Effector CD4-positive, alpha-beta T cell (primary cell): ENCODE data around the gene SLC6A3. TPM values are rescaled to one million over a fixed set of nuclear protein-coding genes. Genes with fewer than 3 reads are reported as not detected.

Experiments used
- DNase-seq: peaks from one replicate; pipeline ENCODE4 v3.0.0-alpha.2; 2020
- total RNA-seq: gene quantifications from one replicate; lab custom pipeline; 2026; lab: John Stamatoyannopoulos, UW

SLC6A3 gene
- total RNA-seq: not detected

DNA sequence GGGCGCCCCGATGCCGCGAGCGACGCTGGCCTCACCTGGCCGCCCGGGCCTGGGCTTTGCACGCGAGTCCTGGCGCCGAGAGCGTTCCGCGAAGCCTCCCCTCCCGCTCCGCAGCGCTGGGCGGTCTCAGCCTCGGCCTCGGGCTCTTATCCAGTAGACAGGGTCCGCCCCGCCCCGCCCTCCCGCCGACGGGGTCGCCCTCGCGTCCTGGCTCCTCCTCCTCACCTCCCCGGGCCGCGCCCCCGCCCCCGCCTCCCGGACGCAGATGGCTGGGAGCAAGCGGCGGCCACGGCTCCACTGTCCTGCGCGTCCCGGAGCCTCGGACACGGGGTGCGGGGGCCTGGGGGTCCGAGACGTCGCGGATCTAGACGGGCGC, at the start of gene SLC6A3:
TSS of gene SLC6A3 (minus strand) at position 128 of the 376 bp plus-strand sequence. CDS start 2,243 bp downstream, outside the sequence.
- DNase-seq: no peak

DNA sequence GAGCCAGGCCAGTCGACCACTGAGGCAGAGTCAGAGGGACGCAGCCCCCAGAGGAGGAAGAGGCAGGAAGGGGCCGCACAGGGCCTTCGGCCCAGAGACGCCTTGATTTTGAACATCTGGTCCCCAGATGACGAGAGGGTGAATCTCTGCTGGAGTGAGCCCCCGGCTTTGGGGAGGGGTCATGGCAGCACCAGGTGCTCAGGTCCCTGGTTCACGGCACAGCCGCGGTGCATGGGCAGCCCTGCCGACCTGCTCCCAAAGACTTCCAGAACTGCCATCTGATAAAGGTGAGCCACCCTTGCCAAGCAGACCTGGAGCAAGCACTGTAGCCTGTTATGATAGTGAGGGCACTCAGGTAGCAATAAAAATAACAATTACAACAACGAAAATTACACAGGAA, 48.7 kb upstream of the SLC6A3 start:
- DNase-seq: no peak

DNA sequence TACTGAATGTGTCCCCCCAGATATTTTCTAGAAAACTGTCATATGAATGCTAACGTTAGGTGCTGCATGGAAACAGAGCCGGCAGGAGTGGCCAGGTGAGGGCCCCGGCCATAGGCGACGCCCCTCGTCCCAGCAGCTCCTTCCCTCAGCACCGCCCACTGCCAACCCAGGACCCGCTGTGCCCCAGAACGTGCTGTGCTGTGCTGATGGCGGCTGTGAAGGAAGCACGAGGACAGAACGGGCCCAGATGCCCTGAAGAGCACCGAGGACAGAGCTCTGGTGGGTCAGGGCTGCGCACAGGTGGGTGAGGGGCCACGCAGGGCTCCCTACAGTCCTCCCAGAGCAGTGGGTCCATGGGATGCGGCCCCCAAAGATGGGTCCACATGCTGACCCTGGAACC, 48.2 kb upstream of the SLC6A3 start:
- no peak for DNase-seq

DNA sequence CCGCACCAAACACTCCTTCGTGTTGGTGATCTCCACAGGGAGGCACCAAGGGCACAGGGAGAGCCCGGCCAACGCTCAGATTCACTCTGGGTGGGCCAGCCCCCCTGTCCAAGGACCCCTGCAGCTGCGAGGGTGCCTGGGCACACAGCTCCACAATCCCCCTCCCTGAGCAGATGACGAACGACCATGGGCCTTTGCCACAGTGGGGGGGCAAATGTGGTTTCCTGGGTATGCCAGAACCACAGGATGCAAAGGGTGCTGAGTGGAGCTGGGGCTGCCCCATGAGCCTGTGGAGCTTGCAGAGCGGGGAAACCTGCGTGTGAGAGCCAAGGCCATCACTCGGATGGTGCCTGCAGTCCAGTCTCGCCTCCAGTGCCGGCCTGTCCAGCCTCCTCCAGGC, 47.5 kb upstream of the SLC6A3 start:
- DNase-seq: no peak

DNA sequence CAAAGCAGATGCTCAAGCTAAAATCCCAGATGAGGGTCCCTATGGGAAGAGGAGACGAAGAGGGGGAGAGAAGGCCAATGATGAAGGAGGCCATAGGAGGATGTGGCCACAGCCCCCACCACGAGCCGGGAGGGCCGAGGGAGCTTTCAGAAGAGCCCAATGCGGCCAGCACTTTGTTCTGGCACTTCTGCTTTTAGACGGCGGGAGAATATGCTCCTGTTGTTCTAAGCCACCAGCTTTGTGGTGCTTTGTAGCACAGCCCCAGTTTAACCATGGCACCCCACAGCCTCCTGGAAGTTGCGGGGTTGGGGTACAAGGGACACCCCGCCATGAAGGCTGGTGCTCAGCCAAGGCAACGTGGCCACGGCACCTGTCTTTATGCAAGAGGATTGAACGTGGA, 45.1 kb upstream of the SLC6A3 start:
- no peak for DNase-seq

DNA sequence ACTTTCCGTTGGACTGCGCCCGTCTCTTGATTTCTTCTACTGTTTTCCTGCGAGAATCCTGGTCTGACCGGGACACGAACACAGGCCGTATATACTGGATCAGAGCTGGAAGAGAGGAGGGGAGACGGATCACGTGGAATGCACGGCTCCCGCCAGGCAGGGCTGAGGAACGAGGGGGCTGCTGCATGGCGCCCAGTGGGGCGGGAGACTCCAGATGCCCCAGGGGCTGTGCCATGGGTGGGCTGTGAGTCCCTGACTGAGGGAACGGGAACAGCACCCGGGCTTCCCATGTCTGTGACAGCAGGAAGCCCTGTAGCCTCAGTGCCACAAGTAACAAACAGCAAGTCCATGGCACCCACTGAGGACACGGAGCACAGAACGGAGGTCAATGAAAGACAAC, 44.5 kb upstream of the SLC6A3 start:
- no peak for DNase-seq

DNA sequence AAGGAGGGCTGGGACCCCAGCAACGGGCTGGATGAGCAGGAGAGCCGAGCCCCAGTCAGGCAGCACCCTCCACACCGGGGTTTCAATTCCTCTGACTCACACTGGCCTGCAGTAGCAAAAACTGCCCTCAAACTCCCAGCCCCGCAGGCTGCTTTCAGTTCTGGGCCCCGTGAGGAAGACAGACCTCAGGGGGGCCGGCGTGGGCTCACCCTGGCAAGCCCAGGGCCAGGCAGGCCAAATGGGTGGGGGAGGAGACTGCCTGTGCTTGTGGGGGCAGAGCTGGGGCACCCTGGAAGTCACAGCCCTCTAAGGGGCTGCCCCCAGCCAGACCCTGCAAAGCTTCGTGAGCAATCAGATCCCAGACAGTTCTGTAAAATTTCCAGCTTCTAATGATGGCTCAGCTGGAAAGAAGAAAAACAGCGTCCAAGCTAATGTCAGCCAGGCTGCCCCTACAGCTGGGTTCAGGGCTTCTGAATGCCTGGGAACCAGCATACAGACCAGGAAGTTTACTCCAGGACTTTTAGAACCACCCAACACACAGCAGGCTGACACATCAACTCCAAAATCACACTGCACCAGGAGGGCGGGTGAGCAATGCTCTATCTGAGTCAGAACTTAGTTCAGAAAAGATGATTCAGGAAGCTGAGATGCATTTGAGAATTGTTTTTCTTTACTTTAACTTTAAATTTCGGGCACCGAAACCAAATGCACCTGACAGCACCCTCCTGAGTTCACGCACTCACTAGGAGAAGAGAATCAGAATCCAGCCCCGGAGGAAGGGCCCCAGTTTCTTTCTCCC, 43.8 kb upstream of the SLC6A3 start:
- no peak for DNase-seq

DNA sequence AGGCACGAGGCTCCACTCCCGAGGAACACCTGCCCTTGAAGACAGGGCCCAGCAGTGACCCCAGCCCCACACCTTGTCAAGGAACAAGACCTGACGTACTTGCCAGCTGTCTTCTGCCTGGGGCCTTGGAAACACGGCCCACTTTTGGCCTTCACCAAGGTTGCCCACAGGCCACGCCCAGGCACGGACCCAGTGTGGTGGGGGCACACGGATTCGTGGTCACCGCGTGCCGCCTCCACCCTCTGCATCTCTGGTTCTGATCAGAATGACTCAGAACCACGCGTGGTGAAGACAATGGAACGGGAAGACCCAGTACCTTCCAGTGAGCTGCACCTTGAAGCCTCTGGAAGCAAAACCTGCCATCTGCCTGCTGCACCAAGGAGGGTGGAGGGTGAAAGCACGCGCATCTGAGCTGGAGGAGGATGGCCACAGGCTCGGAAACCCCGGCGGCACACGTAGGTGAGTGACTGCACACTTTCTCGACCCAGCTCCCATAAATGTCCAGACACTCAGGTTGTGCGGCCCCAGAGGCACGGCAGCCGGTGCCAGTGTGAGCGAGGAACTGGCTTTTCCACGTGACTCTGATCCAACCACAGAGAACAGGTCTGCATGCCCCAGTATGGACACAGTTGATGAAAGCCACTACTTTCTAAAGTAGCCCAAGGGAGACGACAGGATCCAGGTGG, 42.0 kb upstream of the SLC6A3 start:
- DNase-seq: no peak

DNA sequence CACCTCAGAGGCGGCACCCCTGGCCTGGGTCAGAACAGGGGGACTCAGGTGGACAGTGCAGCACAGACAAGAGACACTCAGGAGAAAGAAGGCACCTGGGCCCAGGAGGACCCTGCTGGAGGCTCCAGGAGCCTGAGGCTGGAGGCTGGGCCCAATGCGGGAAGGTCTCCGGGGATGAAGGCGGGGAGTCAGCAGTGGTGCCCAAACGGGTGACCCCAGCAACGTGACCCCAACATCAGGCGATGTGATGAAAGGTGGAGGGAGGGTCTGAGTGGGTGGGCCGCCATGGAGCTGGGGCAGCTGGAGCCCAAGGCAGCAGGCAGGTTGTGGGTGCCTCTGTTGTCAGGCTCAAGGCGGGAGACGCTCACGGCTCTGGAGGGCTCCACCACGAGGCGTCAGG, 41.0 kb upstream of the SLC6A3 start:
- DNase-seq: no peak

DNA sequence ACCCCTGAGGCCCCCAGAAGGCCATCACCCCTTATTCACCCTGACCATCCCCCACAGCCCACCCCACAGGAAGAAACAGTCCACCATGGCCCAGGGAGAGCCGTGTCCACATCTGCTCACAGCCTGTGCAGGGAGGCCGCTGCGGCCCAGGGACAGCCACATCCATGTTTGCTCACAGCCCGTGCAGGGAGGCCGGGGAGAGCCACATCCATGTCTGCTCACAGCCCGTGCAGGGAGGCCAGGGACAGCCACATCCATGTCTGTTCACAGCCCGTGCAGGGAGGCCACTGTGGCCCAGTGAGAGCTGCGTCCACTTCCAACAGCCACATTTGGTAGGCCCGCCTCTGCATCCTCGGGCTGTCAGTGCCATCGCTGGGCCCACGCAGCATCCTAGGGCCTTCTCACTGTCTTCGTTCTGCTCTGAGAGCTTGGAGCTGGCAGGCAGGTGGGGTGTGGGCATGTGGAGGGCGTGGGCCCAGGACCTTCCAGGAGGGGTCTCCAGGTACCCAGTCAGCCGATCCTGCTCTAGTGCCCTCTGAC, 40.4 kb upstream of the SLC6A3 start:
- DNase-seq: no peak

DNA sequence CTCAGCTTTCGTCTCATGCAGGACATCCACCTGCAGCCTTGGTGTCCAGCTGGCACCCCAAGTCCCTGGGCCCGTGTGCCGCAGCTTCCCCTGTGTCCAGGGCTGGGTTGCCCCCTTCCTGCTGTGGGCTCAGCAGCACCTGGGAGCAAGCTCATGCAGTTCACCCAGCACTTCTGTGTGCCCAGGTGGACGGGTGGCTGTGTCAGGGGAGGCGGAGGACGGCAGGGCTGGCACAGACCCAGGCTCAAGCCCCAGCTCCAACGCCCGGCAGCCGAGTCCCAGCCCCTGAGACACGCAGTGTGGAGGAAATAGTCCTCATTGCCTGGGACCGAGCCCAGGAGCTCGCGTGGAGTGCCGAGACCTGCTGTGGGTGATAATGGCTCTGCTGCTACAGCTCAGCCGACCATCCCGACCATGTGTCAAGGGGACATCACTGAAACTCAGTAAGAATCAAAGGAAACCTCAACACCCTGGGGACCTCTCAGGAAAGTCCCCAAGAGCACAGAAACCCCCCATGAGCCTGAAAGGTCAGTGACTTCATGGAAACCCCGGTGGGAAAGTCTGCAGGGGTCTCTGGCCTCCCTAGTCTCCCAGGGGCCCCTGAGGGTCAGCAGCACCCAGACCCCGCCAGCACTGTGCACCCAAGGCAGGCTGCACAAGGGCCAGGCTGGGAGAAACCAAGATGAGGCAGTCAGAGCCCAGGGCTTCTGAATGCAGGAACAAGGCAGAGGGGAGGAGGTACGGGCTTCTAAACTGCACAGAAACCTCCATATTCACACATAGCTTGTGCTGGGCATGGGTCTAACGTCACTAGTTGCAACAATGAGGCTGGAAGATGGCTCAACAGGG, 39.7 kb upstream of the SLC6A3 start:
- DNase-seq: no peak

DNA sequence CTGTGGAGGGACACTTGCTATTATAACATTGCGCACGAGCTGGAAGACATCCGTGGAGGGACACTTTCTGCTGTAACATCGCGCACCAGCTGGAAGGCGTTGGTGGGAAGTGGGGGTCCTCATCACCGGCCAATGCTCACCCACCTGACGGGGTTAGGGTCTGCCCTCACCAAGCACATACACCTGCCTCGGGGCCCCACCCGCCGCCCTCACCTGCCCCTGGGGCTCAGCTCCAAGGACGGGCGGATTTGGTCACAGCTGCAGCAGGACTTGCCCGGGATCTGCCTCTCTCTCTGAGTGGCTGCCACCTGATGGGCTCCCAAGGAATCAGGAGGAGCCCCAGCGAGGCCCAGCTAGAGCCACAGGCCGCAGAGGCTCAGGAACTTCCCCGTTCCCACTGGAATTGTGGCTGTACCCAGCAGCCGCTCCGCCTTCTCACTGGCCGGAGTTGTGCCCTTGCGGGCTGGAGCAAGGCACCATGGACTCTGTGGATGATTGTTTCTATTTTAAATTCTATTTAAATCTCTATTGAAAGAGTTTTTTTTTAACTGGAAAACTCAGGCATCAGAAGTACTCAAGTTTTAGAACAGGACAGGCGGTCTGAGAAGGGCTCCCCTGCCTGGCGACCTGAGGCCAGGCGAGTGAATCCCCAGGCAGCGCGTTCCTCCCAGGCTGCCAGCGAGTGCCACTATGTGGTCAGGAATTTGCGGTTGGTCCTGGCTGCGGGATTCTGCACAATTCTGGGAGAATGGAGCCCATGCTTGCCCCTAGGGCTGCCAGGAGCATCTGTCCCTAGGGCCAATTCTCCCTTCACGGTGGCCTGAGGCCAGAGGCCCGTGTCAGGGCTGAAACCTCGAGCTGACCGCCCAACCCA, 38.9 kb upstream of the SLC6A3 start:
- no peak for DNase-seq

DNA sequence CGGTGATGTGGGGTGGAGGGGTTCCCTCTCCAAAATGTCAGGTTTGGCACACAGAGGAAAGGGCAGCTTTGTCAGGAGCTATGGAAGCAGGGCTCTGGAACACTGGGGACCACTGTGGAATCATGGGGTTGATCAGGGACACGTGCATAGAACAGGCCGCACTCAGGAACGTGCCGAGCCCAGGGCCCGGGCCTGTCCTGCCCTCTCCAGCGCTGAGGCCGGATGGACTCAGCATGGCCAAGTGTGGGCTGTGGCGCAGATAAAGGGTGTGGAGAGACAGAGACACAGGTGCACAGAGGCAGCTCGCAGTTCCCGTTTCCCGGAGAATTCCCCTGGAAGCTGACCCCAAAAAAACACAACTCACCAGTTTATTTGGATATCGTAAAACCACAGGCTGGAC, 37.8 kb upstream of the SLC6A3 start:
- no peak for DNase-seq

DNA sequence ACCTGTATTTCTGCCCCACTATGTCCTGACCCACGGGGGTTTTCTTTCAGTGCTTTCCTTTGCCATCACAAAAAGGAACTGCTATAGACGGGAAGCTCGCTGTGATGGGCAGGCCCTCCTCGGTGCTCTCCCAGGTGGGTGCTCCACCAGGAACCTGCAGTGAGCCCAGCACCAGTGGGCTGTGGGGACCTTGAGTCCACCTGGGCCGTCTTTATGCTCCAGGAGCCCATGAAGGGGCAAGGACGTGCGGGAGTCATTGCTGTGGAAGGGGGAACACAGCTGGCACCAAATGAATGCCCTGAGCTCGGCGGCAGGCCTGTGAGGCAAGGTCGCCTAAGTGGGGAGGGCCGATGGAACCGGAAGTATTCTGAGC, 36.7 kb upstream of the SLC6A3 start:
- no peak for DNase-seq

DNA sequence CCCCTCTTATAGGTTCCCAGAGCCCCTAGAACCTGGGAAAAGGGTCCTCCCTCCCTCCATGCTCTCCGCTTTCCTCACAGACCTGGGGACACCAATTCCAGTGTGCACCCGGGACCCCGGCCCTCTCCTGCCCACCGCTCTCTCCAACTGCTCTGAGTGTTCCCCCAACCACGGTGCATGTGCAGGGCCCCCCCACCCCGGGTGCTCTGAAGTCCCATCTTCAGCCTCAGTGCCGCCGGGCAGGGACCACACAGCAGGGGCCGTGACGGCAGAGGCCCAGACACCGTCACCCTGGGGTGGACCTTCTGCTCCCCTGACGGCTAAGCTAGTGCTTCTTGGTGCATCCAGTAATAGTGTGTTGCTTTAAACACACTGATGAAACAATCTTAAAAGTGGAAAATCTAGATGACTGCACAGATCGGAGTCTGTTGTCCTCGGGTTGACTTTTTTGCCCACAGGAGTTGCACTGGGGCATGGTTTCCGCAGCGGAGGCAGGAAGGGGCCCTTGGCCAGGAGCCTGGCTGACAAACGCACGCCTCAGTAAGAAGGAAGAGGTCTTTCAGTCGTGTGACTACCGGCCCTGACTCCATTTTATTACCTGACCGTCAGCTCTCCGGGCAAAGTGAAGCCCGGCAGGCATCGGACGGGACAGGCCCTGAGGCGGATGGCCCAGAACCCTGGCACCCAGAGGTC, 36.2 kb upstream of the SLC6A3 start:
- DNase-seq: no peak

DNA sequence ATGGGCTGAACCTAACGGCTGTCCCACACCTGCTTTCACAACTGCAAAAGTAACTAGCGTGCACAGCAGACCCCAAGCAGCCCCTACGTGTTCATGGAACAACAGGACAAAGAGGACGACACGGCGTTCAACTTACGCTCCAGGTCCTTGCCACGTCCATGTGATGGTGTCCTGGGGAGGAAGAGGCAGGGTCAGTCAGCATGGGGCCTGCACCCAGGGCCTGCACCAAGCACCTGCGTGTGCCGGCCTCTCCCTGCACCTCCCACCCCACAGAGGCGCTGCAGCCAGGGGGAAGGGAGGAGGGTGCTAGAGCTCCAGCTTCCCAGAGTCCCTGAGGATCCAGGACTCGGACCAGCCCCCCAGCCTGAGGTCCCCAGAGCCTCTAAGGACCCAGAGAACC, 35.6 kb upstream of the SLC6A3 start:
- DNase-seq: no peak

DNA sequence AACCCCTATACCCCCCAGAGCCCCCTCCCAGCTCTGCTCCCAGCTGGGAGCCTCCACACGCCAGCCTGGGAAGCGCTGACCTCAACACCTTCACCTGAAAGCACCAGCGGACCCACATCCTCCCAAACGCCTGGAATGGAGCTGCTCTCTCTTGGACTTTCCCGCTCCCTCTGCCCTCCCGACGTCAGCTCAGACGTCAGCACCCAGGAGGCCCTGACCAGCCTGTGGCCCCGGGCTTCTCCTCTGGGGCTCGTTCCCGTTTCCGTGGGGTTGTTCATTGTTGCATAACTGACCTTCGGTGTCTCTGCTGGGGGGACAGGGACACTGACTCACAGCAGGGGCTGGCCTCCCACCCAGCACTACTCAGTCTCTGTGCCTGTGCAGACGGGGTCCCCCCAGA, 35.0 kb upstream of the SLC6A3 start:
- DNase-seq: no peak

DNA sequence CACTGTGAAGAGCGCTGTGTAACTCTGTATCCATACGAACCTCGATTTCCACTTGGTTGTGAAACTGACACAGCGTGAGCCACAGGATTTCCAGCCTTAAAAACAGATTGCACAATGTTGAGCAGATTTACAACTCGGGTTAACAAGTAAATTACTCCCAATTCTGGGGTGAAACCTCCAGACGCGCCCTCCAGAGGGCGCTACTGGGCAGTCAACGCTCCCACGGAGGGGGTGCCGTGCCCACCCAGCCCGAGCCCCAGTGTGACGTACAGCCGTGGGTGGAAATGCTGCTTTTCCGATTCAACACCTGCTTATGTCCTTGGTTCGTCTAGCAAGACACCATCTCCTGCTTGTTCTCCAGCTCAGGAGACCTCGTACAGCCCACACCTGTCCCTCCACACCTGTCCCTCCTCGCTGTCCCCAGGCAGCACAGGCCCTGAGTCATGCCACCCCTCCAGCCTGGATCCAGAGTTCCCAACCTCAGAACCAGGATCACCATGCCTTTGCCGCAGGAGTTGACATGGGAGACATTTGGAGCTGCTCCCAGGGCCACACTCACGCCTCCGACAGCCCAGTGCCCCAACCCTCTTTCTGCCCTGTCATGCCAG, 34.4 kb upstream of the SLC6A3 start:
- DNase-seq: peak; percentile 23

DNA sequence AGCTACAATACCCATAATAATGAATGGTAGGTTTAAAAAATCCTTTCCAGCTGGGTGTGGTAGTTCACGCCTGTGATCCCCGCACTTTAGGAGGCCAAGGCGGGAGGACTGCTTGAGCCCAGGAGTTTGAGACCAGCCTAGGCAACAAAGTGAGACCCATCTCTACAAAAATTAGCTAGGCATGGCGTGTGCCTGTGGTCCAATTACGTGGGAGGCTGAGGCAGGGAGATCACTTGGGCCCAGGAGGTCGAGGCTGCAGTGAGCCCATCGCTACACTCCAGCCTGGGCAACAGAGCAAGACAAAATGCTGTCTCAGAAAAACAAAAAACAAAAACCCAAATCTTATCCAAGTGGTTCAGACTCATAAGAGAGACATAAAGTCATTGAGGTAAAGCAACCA, 33.8 kb upstream of the SLC6A3 start:
- no peak for DNase-seq

DNA sequence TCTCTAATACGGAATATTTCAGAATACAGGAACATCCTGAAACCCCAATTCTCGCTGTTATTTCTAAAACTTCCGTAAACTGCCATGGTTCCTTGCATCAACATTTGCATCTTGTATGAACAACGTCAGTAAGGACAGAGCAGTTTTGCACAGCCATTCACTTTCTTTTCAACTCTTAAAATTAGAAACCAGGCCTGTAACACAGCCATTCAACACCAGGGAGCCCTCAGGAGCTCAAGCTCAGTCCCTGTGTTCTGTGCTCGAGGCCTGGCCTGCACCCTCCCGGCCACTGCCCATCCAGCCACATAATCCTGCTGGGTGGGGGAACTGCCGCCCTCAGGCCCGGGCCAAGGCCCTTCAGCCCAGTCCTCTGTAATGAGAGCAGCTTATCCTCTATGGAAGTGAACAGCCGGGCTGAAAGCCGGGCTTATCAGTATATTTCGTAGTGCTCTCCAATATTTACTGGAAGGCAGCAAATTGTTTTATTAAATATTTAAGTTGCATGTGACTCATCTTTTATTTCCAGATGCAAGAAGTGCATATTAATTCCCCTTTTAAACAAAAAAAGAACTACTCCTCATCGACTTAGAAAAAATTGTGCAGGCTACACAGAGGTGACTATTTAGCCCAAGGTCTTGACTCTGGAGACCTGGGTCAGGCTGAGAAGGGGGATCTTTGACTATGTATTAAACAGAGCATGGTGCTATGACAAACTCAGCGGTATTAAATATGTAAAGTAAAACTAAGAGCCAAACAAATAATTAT, 33.2 kb upstream of the SLC6A3 start:
- no peak for DNase-seq
